ENCODE results near the gene SFSWAP.
"Not testable (repeated sequence)": the region's sequence is repeated elsewhere in the genome, so short reads cannot be mapped to it uniquely, and the experiment has no call there.

- TF ChIP-seq SPI1, POLR2A (IDR thresholded peaks at IDR 0.05; ENCODE audit: low read depth, low read length): not testable (repeated sequence)
Measured at GRCh38 chr12:131681746-131682509, 29.0 kb upstream of the SFSWAP start.

Measured in GM12891 (cell line).